ENCODE data around the gene COMT.

COMT gene

GRCh38 chr22:19996694-19997384 is 55.3 kb downstream of the COMT start:
- DNase-seq (ENCODE audit: low spot score) = no peak

GRCh38 chr22:19997561-19998231 is 56.1 kb downstream of the COMT start:
- no peak for DNase-seq (ENCODE audit: low spot score)

GRCh38 chr22:19998232-19998951 is 56.8 kb downstream of the COMT start:
- DNase-seq (ENCODE audit: low spot score) = no peak

- no peak for DNase-seq (ENCODE audit: low spot score)
Observed at GRCh38 chr22:19998991-19999820, 57.6 kb downstream of the COMT start.

- DNase-seq (ENCODE audit: low spot score) = no peak
Observed at GRCh38 chr22:20000246-20001081, 58.9 kb downstream of the COMT start.

- no peak for DNase-seq (ENCODE audit: low spot score)
Observed at GRCh38 chr22:20001082-20001638, 59.6 kb downstream of the COMT start.

- no peak for DNase-seq (ENCODE audit: low spot score)
Observed at GRCh38 chr22:20002128-20002527, 60.6 kb downstream of the COMT start.

- DNase-seq (ENCODE audit: low spot score) = no peak
Observed at GRCh38 chr22:20002636-20003035, 61.1 kb downstream of the COMT start.

GRCh38 chr22:20003304-20003703 is 61.7 kb downstream of the COMT start:
- no peak for DNase-seq (ENCODE audit: low spot score)

GRCh38 chr22:20004464-20004863 is 62.9 kb downstream of the COMT start:
- no peak for DNase-seq (ENCODE audit: low spot score)

GRCh38 chr22:20008221-20008995 is 66.8 kb downstream of the COMT start:
- no peak for DNase-seq (ENCODE audit: low spot score)

- DNase-seq (ENCODE audit: low spot score) = no peak
Observed at GRCh38 chr22:20009018-20009491, 67.5 kb downstream of the COMT start.

GRCh38 chr22:20009582-20010306 is 68.2 kb downstream of the COMT start:
- no peak for DNase-seq (ENCODE audit: low spot score)

- DNase-seq (ENCODE audit: low spot score) = no peak
Observed at GRCh38 chr22:20010307-20011122, 68.9 kb downstream of the COMT start.

GRCh38 chr22:20011123-20011992 is 69.8 kb downstream of the COMT start:
- no peak for DNase-seq (ENCODE audit: low spot score)

- no peak for DNase-seq (ENCODE audit: low spot score)
Observed at GRCh38 chr22:20011993-20012740, 70.6 kb downstream of the COMT start.
